ENCODE measurements around the gene NPM1. TPM values are rescaled to one million over a fixed set of nuclear protein-coding genes. Genes with fewer than 3 reads are reported as not detected.
A peak's percentile ranks its signal among the peaks of the same experiment; 100 is the strongest.

The NPM1 gene
- total RNA-seq, 6 donors from 2014 or later = 289 to 646 (median 517) TPM

DNA sequence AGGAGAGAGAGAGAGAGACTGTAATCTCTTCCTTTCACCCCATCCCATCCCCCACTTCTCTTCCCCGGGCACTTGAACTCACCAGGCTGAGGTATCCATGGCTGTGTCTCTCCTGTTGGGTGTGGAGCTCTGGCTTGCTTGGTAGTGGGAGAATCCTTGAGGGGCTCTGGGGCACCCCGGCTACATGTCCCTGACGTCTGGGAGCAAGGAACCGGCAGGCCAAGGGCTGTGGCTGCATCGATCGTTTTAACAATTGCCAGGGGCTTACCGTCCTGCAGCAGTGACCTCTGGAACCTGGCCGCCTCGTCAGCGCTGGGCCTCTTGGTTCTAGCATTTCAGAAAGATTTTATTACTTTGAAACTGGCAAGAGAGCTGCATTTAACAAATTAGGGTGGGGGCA is 61.8 kb downstream of the NPM1 start:
- 92 to 95% methylated on average over 4 to 10 of the region's 10 CpGs for WGBS, 2 donors
- no peak for DNase-seq
- TF ChIP-seq POLR2AphosphoS5 (IDR thresholded peaks at IDR 0.05) (no peak), POLR2A (IDR thresholded peaks at IDR 0.05) (no peak), EP300 (IDR thresholded peaks at IDR 0.05) (no peak)
- TF ChIP-seq, protein P1, sequence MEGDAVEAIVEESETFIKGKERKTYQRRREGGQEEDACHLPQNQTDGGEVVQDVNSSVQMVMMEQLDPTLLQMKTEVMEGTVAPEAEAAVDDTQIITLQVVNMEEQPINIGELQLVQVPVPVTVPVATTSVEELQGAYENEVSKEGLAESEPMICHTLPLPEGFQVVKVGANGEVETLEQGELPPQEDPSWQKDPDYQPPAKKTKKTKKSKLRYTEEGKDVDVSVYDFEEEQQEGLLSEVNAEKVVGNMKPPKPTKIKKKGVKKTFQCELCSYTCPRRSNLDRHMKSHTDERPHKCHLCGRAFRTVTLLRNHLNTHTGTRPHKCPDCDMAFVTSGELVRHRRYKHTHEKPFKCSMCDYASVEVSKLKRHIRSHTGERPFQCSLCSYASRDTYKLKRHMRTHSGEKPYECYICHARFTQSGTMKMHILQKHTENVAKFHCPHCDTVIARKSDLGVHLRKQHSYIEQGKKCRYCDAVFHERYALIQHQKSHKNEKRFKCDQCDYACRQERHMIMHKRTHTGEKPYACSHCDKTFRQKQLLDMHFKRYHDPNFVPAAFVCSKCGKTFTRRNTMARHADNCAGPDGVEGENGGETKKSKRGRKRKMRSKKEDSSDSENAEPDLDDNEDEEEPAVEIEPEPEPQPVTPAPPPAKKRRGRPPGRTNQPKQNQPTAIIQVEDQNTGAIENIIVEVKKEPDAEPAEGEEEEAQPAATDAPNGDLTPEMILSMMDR (IDR thresholded peaks at IDR 0.05) = no peak
- ATAC-seq (ENCODE audit: low FRiP score in 2 of 2) = no peak
- no peak overlapping the region for H3K27ac ChIP-seq
- no peaks in the 10 kb centered on the region for H3K36me3 ChIP-seq
- peaks cover 4 to 16% (median 8%) of the 10 kb centered on the region in 4 donors for H3K4me1 ChIP-seq
- H3K27me3 ChIP-seq = no peaks in the 10 kb centered on the region
- no peaks in the 10 kb centered on the region for H3K9me3 ChIP-seq
- no peak overlapping the region for H3K4me3 ChIP-seq

DNA sequence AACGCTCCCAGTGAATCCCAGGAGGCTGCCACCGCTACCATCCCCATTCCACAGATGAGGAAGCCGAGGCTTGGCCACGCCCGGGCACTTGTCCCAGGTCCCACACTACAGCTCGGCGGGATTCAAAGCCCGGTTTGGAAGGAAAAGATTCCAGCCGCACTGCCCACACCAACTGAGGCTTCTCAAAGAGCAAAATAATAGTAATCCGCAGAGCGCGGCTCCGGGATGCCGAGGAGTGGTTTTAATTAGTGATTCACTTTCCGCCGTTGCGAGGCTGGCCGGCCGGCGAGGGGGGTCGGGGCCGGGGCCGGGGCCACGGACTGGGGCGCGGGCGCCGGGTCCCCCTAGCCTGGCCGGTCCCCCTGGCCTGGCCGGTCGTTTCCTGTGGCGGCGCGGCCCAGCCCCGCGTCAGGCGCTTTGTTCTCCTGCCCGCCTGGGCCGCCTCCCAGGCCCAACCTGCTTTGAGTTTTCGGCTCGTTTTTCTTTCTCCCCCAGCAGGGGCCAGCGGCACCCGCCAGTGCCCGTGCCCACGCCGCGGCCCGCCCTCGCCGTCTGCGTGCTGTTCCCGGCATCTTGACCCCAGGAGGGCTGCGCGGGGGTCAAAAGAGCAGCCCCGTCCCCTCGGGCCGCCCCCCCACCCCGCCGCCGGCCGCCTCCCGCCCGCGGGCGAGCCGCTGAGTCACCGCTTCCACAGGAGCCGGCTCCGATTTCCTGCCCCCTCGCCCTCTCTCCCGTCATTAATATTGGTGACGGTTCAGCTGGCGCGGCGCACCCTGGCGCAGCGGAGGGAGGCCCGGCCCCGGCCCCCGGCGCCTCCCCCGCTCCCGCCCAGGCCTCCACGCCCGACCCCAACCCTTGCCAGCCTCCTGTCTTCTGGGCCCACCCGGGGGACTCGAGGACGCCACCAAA is 63.0 kb downstream of the NPM1 start:
- 21 to 49% methylated on average over 40 to 80 of the region's 88 CpGs for WGBS, 2 donors
- H3K4me1 ChIP-seq = peaks cover 4 to 16% (median 8%) of the 10 kb centered on the region in 4 donors
- H3K27ac ChIP-seq = peak overlapping the region; percentile 63 to 89 (median 80)
- ATAC-seq (ENCODE audit: low FRiP score in 2 of 2) (peak in 1 of 2 donors; percentile 83), DNase-seq (peak in 1 of 2 donors; percentile 91)
- no peaks in the 10 kb centered on the region for H3K36me3 ChIP-seq
- no peaks in the 10 kb centered on the region for H3K27me3 ChIP-seq
- H3K9me3 ChIP-seq = no peaks in the 10 kb centered on the region
- TF ChIP-seq POLR2AphosphoS5 (IDR thresholded peaks at IDR 0.05) = no peak
- peak overlapping the region in 3 of 4 donors; percentile 38 to 48 (median 48) for H3K4me3 ChIP-seq

DNA sequence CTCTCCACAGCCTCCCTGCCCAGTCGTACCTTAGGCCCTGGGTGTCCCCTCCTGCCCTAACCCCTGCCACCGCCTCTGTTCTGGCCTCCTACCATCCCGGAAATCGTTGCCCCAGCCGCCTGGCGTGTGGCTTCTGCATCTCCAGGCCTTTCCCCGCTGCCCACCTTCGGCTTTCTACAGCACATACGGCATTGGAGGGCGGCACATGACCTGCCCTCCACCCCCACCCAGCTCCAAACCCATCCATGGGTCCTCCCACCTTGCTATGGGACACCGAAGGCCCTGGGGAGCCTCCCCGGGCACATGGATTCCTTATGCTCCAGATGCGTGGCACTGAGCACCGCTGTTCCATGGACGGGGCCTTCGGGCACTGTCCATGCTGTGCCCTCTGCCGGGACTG is 63.8 kb downstream of the NPM1 start:
- H3K36me3 ChIP-seq = no peaks in the 10 kb centered on the region
- H3K4me1 ChIP-seq = peaks cover 4 to 16% (median 8%) of the 10 kb centered on the region in 4 donors
- DNase-seq (no peak), ATAC-seq (ENCODE audit: low FRiP score in 2 of 2) (peak in 1 of 2 donors; percentile 2)
- peak overlapping the region in 3 of 4 donors; percentile 38 to 48 (median 48) for H3K4me3 ChIP-seq
- peak overlapping the region; percentile 41 to 89 (median 80) for H3K27ac ChIP-seq
- WGBS, 2 donors = 85 to 90% methylated on average over 14 to 16 of the region's 17 CpGs
- TF ChIP-seq EP300 (IDR thresholded peaks at IDR 0.05) (no peak), POLR2A (IDR thresholded peaks at IDR 0.05) (no peak), POLR2AphosphoS5 (IDR thresholded peaks at IDR 0.05) (no peak)
- TF ChIP-seq, protein P1 (IDR thresholded peaks at IDR 0.05) = no peak
- no peaks in the 10 kb centered on the region for H3K9me3 ChIP-seq
- no peaks in the 10 kb centered on the region for H3K27me3 ChIP-seq

DNA sequence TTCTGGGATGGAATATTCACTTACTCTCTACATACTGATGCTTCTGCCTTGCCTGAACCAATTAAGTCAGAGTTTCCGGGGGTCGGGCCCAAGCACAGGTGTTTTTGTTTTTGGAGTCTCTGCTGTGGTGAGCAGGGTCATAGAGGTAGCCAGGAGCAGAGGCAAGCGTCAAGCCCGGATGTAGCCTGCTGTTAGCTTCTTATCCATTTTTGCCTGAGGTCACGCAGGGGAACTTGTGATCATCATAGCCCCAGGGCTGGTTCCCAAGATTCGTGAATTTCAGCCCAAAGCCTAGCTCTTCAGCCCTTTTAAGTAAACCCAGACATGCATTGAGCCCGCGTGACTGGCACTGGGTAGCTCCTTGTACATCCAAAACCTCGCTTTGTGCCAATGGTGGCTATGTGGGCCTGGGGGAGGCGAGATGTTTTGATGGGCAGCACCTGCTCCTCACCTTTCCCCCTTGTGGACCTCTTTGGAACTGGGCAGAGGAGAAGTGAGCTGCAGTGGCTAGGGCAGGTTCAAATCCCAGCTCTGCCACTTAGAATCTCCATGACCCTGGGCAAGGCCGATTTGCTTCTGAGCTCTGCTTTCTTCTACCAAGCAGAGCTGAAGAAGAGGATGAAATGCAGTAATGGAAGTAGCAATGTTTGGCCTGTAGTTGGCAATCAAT is 65.5 kb downstream of the NPM1 start:
- Histone ChIP-seq H3K27ac (no peak overlapping the region), H3K36me3 (no peaks in the 10 kb centered on the region), H3K4me3 (no peak overlapping the region), H3K4me1 (peaks cover 4 to 16% (median 8%) of the 10 kb centered on the region in 4 donors), H3K27me3 (no peaks in the 10 kb centered on the region), H3K9me3 (no peaks in the 10 kb centered on the region)
- ATAC-seq (ENCODE audit: low FRiP score in 2 of 2) (no peak), DNase-seq (no peak)
- TF ChIP-seq POLR2AphosphoS5 (IDR thresholded peaks at IDR 0.05) (no peak), EP300 (IDR thresholded peaks at IDR 0.05) (no peak), POLR2A (IDR thresholded peaks at IDR 0.05) (no peak)
- TF ChIP-seq, protein P1 (IDR thresholded peaks at IDR 0.05) = no peak
- 92 to 93% methylated on average over 10 to 11 of the region's 11 CpGs for WGBS, 2 donors

DNA sequence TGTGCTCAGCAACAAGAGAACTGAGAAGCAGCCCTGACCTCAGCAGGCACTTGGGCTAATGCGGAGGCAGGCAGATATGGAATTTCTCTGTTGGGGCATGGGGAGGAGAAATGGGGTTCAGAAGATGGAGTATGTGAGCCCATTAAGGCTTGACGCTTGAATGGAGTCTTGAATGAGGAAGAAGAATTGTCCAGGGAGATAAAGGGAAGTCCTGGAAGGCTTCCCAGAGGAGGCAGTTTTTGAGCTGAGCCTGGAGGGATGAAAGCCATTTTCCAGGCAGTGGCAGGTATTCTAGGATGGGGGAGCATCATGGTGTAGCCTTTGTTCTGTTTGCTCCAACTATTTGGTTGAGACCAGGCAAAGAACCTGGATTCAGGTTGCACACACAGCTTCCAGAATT is 66.3 kb downstream of the NPM1 start:
- H3K4me3 ChIP-seq = no peak overlapping the region
- no peaks in the 10 kb centered on the region for H3K36me3 ChIP-seq
- peaks cover 4 to 16% (median 8%) of the 10 kb centered on the region in 4 donors for H3K4me1 ChIP-seq
- no peak overlapping the region for H3K27ac ChIP-seq
- ATAC-seq (ENCODE audit: low FRiP score in 2 of 2) (no peak), DNase-seq (no peak)
- H3K9me3 ChIP-seq = no peaks in the 10 kb centered on the region
- H3K27me3 ChIP-seq = no peaks in the 10 kb centered on the region
- no peak for TF ChIP-seq POLR2AphosphoS5 (IDR thresholded peaks at IDR 0.05)
- no peak for TF ChIP-seq EP300 (IDR thresholded peaks at IDR 0.05)
- no peak for TF ChIP-seq POLR2A (IDR thresholded peaks at IDR 0.05)
- TF ChIP-seq, protein P1 (IDR thresholded peaks at IDR 0.05) = no peak
- WGBS, 2 donors = 94% methylated on average over 2 of the region's 2 CpGs
